ENCODE data around the gene ETV3L.
"Not testable (repeated sequence)": the region's sequence is repeated elsewhere in the genome, so short reads cannot be mapped to it uniquely, and the experiment has no call there.

The ETV3L gene

GRCh38 chr1:157069601-157070000, 30.0 kb downstream of the ETV3L start:
- no peak for DNase-seq

DNA sequence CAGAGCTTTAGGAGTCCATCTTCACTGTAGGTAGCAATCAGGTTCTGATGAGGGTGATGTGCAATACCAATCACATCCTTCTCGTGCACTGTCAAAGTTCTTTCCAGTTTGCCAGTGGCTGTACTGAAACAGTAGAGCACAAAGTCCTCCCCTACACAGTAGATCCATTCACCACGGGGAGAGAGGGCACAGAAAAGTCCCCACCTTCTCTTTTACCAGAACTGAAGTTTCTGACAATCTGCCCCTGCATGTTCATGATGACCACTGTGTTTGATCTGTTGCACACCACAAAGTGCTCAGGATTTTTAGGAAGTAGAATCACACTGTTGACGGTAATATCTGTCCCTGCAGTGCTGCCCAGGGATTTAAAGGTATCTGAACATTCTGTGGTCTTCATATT, 40.4 kb downstream of the ETV3L start:
- not testable (repeated sequence) for DNase-seq

GRCh38 chr1:157056269-157056668, 43.3 kb downstream of the ETV3L start:
- DNase-seq, result no peak

GRCh38 chr1:157055729-157056128, 43.9 kb downstream of the ETV3L start:
- DNase-seq, result not testable (repeated sequence)

GRCh38 chr1:157050836-157051235, 48.8 kb downstream of the ETV3L start:
- no peak for DNase-seq

- no peak for DNase-seq
Measured at GRCh38 chr1:157047062-157047410, 52.6 kb downstream of the ETV3L start.

DNA sequence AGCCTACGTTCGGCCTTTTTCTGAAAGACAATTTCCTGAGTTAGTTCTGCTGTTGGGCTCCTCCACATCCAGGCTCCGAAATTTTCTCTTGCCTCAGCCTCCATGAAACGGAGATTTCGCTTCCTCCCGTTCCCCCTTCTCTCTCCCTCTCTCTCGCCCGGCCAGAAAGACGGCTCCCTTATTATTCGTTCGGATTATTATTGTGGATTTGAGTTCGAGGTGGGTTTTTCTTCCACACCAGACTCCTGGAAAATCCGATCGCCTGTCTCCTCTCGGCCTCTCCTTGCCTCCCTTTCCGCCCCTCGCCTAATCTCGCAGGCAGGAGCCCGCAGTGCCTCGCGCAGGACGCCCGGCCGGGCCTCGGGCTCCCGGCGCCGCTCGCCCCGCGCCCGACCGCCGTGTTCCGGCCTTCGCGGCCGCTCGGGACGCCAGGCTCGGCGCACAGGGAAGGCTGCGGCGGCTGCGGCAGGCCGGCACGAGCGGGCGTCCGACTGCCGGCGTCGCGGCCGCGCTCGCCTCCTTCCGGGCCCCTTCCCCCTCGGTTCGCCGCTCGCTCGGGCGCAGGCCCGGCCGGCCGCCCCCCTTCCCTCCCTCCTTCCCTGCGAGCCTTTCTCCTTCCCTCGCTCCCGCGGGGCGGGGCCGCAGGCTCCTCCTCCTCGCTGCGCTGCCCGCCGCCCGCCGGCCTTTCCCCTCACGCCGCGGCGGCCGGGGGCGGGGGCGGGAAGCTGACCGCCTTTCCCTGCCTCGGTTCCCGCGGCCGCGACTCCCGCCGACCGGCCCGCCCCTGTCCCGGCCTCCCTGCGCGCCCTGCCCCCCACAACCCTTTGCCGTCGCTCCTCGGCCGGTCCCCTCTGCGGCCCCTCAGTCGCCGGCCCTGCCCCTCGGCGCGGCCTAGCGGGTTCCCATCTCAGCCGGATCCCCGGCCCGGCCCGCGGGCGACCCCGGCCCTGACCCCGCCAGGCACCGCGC, 54.1 kb downstream of the ETV3L start, which contains the start of gene ARHGEF11:
TSS of gene ARHGEF11 (minus strand) at position 493 of the 969 bp plus-strand sequence. CDS start 1,412 bp downstream, outside the sequence.
- peak; percentile 66 for DNase-seq

DNA sequence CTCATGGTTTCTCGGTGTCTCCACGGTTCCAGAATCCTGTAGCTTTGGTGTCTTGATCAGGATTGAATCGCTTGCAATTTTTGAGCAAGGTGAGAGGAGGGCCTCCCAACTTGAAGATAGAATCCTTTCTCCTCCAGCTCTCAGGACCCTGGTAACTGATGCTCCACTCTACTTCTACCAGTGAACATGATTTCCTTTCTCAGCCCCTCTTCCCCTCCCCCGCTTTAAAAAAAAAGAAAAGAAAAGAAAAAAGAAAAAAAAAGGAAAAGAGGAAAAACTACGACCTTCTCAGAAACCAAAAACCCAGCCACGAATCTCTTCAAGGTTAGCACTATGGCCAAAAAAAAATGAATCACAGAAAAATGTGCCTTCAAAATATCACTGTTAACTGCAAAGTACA, 55.3 kb downstream of the ETV3L start:
- DNase-seq, result no peak

DNA sequence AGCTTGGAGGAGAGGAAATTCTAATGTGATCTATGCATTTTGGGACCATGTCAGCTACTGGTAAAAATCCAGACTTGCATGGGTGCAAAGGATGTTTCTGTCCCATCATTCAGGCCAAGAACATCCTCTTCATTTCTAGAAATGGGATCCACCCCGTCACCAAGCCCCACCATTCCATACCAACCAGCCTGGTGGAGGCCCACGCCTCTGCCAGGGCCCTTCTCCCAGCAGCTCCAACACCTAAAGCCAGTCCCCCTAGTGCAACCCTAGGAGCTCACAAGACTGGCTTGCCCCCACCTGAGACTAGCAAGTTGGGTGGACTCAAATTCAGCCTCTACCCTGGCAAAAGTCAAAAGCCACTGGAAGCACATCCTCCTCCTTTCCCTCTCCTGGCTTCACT, 55.9 kb downstream of the ETV3L start:
- DNase-seq, result no peak

- DNase-seq, result no peak
Measured at GRCh38 chr1:157042846-157043245, 56.8 kb downstream of the ETV3L start.

Data from activated effector memory CD4-positive, alpha-beta T cell treated with anti-CD3 and anti-CD28 coated beads, Interleukin-2, amount 50 U/mL, for 16 hours (primary cell).